ENCODE data around the gene TRPM8. TPM values are rescaled to one million over a fixed set of nuclear protein-coding genes. Genes with fewer than 3 reads are reported as not detected.

The TRPM8 gene
- polyA plus RNA-seq, 2 of the 4 experiments (the other 2 are of a cell fraction) = 0.25 to 0.97 TPM

DNA sequence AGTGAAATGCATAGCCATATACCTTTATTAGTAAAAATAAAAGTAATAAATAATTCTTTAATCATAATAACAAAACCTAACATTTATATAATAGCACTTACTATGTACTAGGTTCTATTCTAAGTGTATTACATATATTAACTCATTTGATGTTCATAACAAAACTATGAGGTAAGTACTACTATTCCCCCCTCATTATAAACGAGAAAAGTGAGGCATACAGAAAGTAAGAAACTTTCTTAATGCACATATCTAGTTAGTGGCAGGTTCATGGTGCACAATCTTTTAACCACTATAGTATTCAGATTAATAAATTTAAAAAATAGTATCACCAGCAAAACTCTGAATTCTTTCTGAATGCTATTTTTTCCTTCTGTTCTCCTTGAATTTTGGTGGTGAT is 27.5 kb downstream of the TRPM8 start:
- TF ChIP-seq PHF8 (IDR thresholded peaks at IDR 0.05; ENCODE audit: borderline replicate concordance, low read depth) (no peak), NFE2L2 (conservative IDR thresholded peaks at IDR 0.05; ENCODE audit: low read length) (no peak), EHMT2 (IDR thresholded peaks at IDR 0.05; ENCODE audit: low read depth) (no peak), SREBF2 (IDR thresholded peaks at IDR 0.05) (no peak), MYC (IDR thresholded peaks at IDR 0.05; ENCODE audit: borderline replicate concordance, low read length) (no peak), HEYL (CRISPR knock-in tag; IDR thresholded peaks at IDR 0.05) (no peak), FOSB (CRISPR knock-in tag; IDR thresholded peaks at IDR 0.05) (no peak), MAZ (IDR thresholded peaks at IDR 0.05; ENCODE audit: borderline replicate concordance, low read depth, low read length) (no peak), FOXS1 (CRISPR knock-in tag; IDR thresholded peaks at IDR 0.05) (no peak)
- TF ChIP-seq, protein P1, sequence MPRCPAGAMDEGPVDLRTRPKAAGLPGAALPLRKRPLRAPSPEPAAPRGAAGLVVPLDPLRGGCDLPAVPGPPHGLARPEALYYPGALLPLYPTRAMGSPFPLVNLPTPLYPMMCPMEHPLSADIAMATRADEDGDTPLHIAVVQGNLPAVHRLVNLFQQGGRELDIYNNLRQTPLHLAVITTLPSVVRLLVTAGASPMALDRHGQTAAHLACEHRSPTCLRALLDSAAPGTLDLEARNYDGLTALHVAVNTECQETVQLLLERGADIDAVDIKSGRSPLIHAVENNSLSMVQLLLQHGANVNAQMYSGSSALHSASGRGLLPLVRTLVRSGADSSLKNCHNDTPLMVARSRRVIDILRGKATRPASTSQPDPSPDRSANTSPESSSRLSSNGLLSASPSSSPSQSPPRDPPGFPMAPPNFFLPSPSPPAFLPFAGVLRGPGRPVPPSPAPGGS (IDR thresholded peaks at IDR 0.05) = no peak
- FAIRE-seq (no peak), DNase-seq (ENCODE audit: low read depth in 1 of 2, low spot score in 1 of 2) (no peak), ATAC-seq (no peak)
- Histone ChIP-seq H3K4me1 (no peaks in the 10 kb centered on the region), H3K4me2 (no peak overlapping the region), H3K27ac (no peak overlapping the region), H3K9me3 (peaks cover 9% of the 10 kb centered on the region; the same call in 1 of the 3 replicates), H3K4me3 (no peak overlapping the region)
- ChIA-PET POLR2A (no interaction called here), CTCF (no interaction called here)
- WGBS (ENCODE audit: missing lambda C conversion rate) = 6% methylated on average over 1 of the region's 1 CpG

- no peak for TF ChIP-seq ZFP36 (IDR thresholded peaks at IDR 0.05; ENCODE audit: borderline replicate concordance, partially characterized antibody)
- no peak for TF ChIP-seq TFCP2L1 (CRISPR knock-in tag; IDR thresholded peaks at IDR 0.05)
- no peak for TF ChIP-seq FOXS1 (CRISPR knock-in tag; IDR thresholded peaks at IDR 0.05)
- no peak for TF ChIP-seq NFE2L2 (conservative IDR thresholded peaks at IDR 0.05; ENCODE audit: low read length)
Observed at GRCh38 chr2:233945146-233945545, 28.0 kb downstream of the TRPM8 start.

GRCh38 chr2:233950078-233950825 is 33.1 kb downstream of the TRPM8 start:
- Histone ChIP-seq H3K9me3 (no peaks in the 10 kb centered on the region), H3K4me1 (no peaks in the 10 kb centered on the region), H3K27ac (no peak overlapping the region), H3K4me3 (no peak overlapping the region), H3K4me2 (no peak overlapping the region)
- no peak for DNase-seq (ENCODE audit: low read depth in 1 of 2, low spot score in 1 of 2)
- ATAC-seq = no peak
- FAIRE-seq = no peak
- CTCF ChIA-PET = interaction anchor here (1.1 kb wide), 1 partner anchor 462 kb away, joined by 4 read pairs; no protein-coding TSS in a partner anchor
- 88% methylated on average over 12 of the region's 13 CpGs for WGBS (ENCODE audit: missing lambda C conversion rate)
- POLR2A ChIA-PET = no interaction called here
- TF ChIP-seq NFE2L2 (conservative IDR thresholded peaks at IDR 0.05; ENCODE audit: low read length) (no peak), NPAS2 (CRISPR knock-in tag; IDR thresholded peaks at IDR 0.05; ENCODE audit: borderline replicate concordance) (no peak), TFCP2L1 (CRISPR knock-in tag; IDR thresholded peaks at IDR 0.05) (no peak), KDM1A (IDR thresholded peaks at IDR 0.05; ENCODE audit: low read depth) (no peak), SREBF2 (IDR thresholded peaks at IDR 0.05) (no peak), CHD4 (IDR thresholded peaks at IDR 0.05; ENCODE audit: borderline replicate concordance) (no peak), CEBPB (IDR thresholded peaks at IDR 0.05) (no peak), RNF2 (IDR thresholded peaks at IDR 0.05; ENCODE audit: borderline replicate concordance, low read depth) (no peak), GATA3 (IDR thresholded peaks at IDR 0.05; ENCODE audit: borderline replicate concordance) (no peak), ZNF302 (CRISPR knock-in tag; IDR thresholded peaks at IDR 0.05) (no peak), HEYL (CRISPR knock-in tag; IDR thresholded peaks at IDR 0.05) (no peak), ATOH8 (CRISPR knock-in tag; IDR thresholded peaks at IDR 0.05; ENCODE audit: low read depth) (no peak), JUNB (IDR thresholded peaks at IDR 0.05) (no peak), HMGXB4 (CRISPR knock-in tag; IDR thresholded peaks at IDR 0.05; ENCODE audit: borderline replicate concordance) (no peak), MAFK (IDR thresholded peaks at IDR 0.05; ENCODE audit: partially characterized antibody) (no peak), ZSCAN20 (CRISPR knock-in tag; IDR thresholded peaks at IDR 0.05) (no peak), RFX5 (IDR thresholded peaks at IDR 0.05) (no peak)
- TF ChIP-seq, protein P2, sequence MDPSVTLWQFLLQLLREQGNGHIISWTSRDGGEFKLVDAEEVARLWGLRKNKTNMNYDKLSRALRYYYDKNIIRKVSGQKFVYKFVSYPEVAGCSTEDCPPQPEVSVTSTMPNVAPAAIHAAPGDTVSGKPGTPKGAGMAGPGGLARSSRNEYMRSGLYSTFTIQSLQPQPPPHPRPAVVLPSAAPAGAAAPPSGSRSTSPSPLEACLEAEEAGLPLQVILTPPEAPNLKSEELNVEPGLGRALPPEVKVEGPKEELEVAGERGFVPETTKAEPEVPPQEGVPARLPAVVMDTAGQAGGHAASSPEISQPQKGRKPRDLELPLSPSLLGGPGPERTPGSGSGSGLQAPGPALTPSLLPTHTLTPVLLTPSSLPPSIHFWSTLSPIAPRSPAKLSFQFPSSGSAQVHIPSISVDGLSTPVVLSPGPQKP (IDR thresholded peaks at IDR 0.05; ENCODE audit: low read depth, low read length) = no peak
- TF ChIP-seq, protein P3, sequence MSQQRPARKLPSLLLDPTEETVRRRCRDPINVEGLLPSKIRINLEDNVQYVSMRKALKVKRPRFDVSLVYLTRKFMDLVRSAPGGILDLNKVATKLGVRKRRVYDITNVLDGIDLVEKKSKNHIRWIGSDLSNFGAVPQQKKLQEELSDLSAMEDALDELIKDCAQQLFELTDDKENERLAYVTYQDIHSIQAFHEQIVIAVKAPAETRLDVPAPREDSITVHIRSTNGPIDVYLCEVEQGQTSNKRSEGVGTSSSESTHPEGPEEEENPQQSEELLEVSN (IDR thresholded peaks at IDR 0.05; ENCODE audit: borderline replicate concordance, low read depth) = no peak

More at GRCh38 chr2:233945146-233945545, 28.0 kb downstream of the TRPM8 start:
- ATAC-seq = no peak
- ChIA-PET CTCF (no interaction called here), POLR2A (no interaction called here)
- Histone ChIP-seq H3K4me2 (no peak overlapping the region), H3K9me3 (peaks cover 9% of the 10 kb centered on the region; the same call in 1 of the 3 replicates), H3K27ac (no peak overlapping the region), H3K4me3 (no peak overlapping the region), H3K4me1 (no peaks in the 10 kb centered on the region)
- FAIRE-seq = no peak
- WGBS (ENCODE audit: missing lambda C conversion rate) = 82% methylated on average over 3 of the region's 3 CpGs
- no peak for DNase-seq (ENCODE audit: low read depth in 1 of 2, low spot score in 1 of 2)
